ENCODE data around the gene CREB5.

DNA sequence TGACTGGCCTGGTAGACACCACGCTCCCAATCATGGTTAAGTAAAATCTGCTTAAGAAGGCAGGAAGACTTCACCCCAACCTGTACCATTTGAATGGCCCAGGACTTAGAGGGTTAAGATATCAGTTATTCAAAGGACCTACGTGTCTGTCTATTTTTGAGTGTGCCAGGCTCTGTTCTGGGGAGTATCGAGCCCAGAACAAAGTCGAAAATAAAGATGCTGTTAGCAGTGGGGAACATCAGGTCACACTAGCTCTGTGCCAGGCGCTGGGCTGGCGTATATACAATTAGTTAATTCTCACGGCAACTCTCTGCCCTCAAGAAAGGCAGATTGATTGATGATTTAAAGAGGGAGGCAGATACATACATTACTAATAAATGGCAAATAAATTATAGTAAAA, 40.5 kb upstream of the CREB5 start:
- TF ChIP-seq, protein P1, sequence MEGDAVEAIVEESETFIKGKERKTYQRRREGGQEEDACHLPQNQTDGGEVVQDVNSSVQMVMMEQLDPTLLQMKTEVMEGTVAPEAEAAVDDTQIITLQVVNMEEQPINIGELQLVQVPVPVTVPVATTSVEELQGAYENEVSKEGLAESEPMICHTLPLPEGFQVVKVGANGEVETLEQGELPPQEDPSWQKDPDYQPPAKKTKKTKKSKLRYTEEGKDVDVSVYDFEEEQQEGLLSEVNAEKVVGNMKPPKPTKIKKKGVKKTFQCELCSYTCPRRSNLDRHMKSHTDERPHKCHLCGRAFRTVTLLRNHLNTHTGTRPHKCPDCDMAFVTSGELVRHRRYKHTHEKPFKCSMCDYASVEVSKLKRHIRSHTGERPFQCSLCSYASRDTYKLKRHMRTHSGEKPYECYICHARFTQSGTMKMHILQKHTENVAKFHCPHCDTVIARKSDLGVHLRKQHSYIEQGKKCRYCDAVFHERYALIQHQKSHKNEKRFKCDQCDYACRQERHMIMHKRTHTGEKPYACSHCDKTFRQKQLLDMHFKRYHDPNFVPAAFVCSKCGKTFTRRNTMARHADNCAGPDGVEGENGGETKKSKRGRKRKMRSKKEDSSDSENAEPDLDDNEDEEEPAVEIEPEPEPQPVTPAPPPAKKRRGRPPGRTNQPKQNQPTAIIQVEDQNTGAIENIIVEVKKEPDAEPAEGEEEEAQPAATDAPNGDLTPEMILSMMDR (IDR thresholded peaks at IDR 0.05 in 2 of 3, conservative IDR thresholded peaks at IDR 0.05 in 1 of 3; ENCODE audit: borderline replicate concordance in 1 of 3, insufficient read depth in 1 of 3, low read depth in 2 of 3, low read length in 2 of 3), result no peak
- no peak for TF ChIP-seq CEBPB (IDR thresholded peaks at IDR 0.05; ENCODE audit: low read depth)
- no peak for TF ChIP-seq SIN3A (IDR thresholded peaks at IDR 0.05; ENCODE audit: low read depth)
- TF ChIP-seq, protein P2, sequence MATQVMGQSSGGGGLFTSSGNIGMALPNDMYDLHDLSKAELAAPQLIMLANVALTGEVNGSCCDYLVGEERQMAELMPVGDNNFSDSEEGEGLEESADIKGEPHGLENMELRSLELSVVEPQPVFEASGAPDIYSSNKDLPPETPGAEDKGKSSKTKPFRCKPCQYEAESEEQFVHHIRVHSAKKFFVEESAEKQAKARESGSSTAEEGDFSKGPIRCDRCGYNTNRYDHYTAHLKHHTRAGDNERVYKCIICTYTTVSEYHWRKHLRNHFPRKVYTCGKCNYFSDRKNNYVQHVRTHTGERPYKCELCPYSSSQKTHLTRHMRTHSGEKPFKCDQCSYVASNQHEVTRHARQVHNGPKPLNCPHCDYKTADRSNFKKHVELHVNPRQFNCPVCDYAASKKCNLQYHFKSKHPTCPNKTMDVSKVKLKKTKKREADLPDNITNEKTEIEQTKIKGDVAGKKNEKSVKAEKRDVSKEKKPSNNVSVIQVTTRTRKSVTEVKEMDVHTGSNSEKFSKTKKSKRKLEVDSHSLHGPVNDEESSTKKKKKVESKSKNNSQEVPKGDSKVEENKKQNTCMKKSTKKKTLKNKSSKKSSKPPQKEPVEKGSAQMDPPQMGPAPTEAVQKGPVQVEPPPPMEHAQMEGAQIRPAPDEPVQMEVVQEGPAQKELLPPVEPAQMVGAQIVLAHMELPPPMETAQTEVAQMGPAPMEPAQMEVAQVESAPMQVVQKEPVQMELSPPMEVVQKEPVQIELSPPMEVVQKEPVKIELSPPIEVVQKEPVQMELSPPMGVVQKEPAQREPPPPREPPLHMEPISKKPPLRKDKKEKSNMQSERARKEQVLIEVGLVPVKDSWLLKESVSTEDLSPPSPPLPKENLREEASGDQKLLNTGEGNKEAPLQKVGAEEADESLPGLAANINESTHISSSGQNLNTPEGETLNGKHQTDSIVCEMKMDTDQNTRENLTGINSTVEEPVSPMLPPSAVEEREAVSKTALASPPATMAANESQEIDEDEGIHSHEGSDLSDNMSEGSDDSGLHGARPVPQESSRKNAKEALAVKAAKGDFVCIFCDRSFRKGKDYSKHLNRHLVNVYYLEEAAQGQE (IDR thresholded peaks at IDR 0.05; ENCODE audit: low read depth), result no peak
- TF ChIP-seq, protein P3, sequence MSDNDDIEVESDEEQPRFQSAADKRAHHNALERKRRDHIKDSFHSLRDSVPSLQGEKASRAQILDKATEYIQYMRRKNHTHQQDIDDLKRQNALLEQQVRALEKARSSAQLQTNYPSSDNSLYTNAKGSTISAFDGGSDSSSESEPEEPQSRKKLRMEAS (IDR thresholded peaks at IDR 0.05), result no peak
- TF ChIP-seq POLR2AphosphoS5 (IDR thresholded peaks at IDR 0.05; ENCODE audit: low read depth, low read length), result no peak
- TF ChIP-seq POLR2A (IDR thresholded peaks at IDR 0.05; ENCODE audit: borderline replicate concordance, extremely low read depth, insufficient read depth, insufficient read length), result no peak
- no peak for TF ChIP-seq JUND (IDR thresholded peaks at IDR 0.05)
- TF ChIP-seq EZH2 (IDR thresholded peaks at IDR 0.05), result no peak
- TF ChIP-seq, protein P4, sequence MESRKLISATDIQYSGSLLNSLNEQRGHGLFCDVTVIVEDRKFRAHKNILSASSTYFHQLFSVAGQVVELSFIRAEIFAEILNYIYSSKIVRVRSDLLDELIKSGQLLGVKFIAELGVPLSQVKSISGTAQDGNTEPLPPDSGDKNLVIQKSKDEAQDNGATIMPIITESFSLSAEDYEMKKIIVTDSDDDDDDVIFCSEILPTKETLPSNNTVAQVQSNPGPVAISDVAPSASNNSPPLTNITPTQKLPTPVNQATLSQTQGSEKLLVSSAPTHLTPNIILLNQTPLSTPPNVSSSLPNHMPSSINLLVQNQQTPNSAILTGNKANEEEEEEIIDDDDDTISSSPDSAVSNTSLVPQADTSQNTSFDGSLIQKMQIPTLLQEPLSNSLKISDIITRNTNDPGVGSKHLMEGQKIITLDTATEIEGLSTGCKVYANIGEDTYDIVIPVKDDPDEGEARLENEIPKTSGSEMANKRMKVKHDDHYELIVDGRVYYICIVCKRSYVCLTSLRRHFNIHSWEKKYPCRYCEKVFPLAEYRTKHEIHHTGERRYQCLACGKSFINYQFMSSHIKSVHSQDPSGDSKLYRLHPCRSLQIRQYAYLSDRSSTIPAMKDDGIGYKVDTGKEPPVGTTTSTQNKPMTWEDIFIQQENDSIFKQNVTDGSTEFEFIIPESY (IDR thresholded peaks at IDR 0.05; ENCODE audit: extremely low read depth, insufficient replicate concordance, low read length), result no peak
- no peak for TF ChIP-seq RAD21 (IDR thresholded peaks at IDR 0.05; ENCODE audit: low read depth)
- TF ChIP-seq YY1 (IDR thresholded peaks at IDR 0.05; ENCODE audit: extremely low read depth, insufficient replicate concordance, low read depth, low read length), result no peak
- TF ChIP-seq EGR1 (IDR thresholded peaks at IDR 0.05; ENCODE audit: low read depth), result no peak
- TF ChIP-seq ZNF274 (IDR thresholded peaks at IDR 0.05; ENCODE audit: low read depth, low read length), result no peak
